ENCODE results near the gene RLN2.
"Not testable (repeated sequence)": the region's sequence is repeated elsewhere in the genome, so short reads cannot be mapped to it uniquely, and the experiment has no call there.

The RLN2 gene, protein sequence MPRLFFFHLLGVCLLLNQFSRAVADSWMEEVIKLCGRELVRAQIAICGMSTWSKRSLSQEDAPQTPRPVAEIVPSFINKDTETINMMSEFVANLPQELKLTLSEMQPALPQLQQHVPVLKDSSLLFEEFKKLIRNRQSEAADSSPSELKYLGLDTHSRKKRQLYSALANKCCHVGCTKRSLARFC

DNA sequence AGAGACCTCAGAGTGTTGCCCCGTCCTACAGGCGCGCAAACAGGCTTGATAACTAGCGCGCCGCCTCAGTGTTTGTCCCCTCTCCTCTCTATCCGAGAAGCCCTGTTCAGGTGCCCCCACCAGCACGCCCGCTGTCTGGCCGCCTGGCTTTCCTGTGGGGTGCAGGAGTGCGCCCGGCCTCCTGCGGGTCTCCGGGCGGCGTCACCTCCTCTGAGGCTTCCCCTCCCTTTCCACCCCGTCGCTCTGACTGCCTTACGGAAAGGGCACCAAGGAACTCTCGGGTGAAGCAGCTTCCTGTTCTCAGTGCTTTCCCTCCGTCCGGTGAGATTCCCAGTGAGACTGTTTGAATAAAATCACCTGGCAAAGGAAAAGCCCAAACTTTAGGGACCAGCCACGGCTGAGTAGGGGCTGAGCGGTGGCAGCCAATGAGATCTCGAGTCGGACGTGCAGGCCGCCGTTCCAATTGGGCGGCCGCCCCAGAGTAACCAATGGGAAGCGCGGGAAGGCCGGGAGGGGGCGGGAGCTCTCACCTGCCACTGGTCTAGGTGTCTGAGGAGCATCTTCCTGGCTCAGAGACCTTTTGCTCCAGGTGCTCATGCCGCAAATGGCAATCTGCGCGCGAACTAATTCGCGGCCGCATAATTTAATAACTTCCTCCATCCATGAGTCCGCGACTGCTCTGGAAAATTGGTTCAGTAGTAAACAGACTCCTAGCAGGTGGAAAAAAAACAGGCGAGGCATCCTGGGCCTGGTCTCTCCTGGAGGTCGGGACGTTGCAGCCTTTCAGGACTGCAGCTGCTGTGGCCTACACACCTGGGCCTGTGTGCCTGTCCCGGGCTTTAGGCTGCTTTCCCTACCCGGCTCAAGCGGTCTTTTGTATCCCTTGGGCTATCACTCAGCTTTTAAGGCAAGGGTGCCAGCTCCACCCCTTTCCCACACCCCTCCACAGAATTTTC lies at the start of gene RLN2:
RLN2 (minus strand) TSS at position 877 of the 956 bp plus-strand sequence; CDS start at position 741, 136 bp downstream.
- DNase-seq (ENCODE audit: low read depth), result not testable (repeated sequence)

DNA sequence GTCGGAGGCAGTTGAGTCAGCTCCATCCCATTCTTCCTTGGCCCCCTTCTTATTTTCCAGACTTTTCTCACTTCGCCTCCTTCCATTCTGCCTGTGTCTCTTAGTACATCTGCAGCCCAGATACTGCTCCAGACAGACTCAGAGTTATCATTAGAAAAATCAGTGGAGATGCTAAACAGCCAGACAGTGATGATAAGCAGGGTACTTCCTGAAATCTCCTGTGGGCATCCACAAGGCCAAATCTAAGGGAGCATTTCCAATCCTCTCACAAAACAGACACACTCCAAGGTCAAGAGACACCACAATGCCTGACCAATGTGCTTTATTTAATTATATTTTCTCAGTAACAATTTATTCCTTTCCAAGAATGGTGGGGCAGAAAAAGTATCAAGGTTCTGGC lies 49.7 kb upstream of the RLN2 start:
- no peak for DNase-seq (ENCODE audit: low read depth)
- TF ChIP-seq, protein P1, sequence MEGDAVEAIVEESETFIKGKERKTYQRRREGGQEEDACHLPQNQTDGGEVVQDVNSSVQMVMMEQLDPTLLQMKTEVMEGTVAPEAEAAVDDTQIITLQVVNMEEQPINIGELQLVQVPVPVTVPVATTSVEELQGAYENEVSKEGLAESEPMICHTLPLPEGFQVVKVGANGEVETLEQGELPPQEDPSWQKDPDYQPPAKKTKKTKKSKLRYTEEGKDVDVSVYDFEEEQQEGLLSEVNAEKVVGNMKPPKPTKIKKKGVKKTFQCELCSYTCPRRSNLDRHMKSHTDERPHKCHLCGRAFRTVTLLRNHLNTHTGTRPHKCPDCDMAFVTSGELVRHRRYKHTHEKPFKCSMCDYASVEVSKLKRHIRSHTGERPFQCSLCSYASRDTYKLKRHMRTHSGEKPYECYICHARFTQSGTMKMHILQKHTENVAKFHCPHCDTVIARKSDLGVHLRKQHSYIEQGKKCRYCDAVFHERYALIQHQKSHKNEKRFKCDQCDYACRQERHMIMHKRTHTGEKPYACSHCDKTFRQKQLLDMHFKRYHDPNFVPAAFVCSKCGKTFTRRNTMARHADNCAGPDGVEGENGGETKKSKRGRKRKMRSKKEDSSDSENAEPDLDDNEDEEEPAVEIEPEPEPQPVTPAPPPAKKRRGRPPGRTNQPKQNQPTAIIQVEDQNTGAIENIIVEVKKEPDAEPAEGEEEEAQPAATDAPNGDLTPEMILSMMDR (conservative IDR thresholded peaks at IDR 0.05; ENCODE audit: control insufficient read depth, insufficient read depth, low read depth, low read length), result no peak
- no peak overlapping the region for H3K4me3 ChIP-seq (ENCODE audit: control insufficient read depth, low read depth, low read length)

More for the DNA sequence above, at the start of gene RLN2:
- not testable (repeated sequence) for H3K4me3 ChIP-seq (ENCODE audit: control insufficient read depth, low read depth, low read length)

DNA sequence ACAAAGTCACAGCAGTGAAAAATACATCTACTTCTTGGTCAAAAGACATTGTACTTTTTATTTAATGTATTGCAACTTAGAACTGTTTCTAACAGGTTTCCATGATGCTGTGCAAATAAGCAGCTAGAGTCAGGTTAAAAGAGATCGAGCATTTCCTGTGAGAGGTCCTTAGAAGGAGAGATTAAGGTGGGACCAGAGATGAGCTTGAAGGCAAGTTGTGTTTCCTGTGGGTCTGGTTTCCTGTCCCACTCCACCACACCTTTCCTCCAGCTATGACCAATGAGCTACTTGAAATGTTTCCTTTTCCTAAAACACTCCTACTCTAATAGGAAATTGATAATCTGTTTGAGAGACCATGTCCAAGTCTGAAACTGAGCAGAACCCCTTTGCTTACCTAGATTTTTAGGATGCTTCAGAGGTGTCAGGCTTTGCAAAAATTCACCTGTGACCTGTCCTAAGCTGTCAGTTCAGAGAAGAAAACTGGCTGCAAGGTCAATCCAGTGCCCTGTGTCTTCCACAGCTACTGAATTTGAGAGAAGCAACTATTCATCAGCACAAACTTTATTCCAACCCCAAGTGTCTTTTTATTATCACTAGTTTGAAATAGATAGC lies 48.2 kb upstream of the RLN2 start:
- TF ChIP-seq, protein P1 (conservative IDR thresholded peaks at IDR 0.05; ENCODE audit: control insufficient read depth, insufficient read depth, low read depth, low read length), result no peak
- no peak overlapping the region for H3K4me3 ChIP-seq (ENCODE audit: control insufficient read depth, low read depth, low read length)
- DNase-seq (ENCODE audit: low read depth), result no peak

DNA sequence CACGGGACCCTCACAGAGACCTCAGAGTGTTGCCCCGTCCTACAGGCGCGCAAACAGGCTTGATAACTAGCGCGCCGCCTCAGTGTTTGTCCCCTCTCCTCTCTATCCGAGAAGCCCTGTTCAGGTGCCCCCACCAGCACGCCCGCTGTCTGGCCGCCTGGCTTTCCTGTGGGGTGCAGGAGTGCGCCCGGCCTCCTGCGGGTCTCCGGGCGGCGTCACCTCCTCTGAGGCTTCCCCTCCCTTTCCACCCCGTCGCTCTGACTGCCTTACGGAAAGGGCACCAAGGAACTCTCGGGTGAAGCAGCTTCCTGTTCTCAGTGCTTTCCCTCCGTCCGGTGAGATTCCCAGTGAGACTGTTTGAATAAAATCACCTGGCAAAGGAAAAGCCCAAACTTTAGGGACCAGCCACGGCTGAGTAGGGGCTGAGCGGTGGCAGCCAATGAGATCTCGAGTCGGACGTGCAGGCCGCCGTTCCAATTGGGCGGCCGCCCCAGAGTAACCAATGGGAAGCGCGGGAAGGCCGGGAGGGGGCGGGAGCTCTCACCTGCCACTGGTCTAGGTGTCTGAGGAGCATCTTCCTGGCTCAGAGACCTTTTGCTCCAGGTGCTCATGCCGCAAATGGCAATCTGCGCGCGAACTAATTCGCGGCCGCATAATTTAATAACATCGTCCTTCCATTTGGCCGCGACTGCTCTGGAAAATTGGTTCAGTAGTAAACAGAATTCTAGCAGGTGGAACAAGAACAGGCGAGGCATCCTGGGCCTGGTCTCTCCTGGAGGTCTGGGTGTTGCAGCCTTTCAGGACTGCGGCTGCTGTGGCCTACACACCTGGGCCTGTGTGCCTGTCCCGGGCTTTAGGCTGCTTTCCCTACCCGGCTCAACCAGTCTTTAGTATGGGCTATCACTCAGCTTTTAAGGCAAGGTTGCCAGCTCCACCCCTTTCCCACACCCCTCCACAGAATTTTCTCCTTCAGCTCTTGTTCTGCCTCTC lies 34.8 kb upstream of the RLN2 start, which contains the start of gene RLN1:
RLN1 (minus strand) TSS at position 885 of the 990 bp plus-strand sequence; CDS start at position 755, 130 bp downstream.
- not testable (repeated sequence) for H3K4me3 ChIP-seq (ENCODE audit: control insufficient read depth, low read depth, low read length); DNase-seq (ENCODE audit: low read depth)

DNA sequence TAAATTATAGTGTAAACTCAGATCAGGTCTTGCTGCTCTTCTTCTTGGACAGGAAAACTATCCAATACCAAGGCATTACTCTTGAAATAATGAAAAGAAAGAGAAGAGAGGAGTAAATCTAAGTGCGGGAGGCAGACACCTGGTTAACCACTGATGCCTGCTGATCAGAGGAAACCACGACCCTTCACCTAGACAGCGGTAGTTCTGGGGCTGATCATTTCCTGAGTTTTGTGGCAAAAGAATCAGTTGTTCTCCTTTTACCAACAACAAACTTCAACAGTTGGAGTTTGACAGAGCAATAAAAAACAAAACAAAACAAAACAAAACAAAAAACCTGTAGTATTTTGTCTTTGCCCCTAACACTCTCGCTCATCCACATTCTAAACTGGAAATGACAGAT lies 32.2 kb upstream of the RLN2 start:
- DNase-seq (ENCODE audit: low read depth), result no peak
- TF ChIP-seq, protein P1 (conservative IDR thresholded peaks at IDR 0.05; ENCODE audit: control insufficient read depth, insufficient read depth, low read depth, low read length), result no peak
- H3K4me3 ChIP-seq (ENCODE audit: control insufficient read depth, low read depth, low read length), result no peak overlapping the region

DNA sequence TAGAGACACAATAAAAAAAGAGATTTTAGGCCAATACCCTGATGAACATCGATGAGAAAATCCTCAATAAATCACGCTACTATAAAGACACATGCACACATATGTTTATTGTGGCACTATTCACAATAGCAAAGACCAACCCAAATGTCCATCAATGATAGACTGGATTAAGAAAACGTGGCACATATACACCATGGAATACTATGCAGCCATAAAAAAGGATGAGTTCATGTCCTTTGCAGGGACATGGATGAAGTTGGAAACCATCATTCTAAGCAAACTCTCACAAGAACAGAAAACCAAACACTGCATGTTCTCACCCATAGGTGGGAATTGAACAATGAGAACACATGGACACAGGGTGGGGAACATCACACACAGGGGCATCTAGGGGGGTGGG lies 26.8 kb upstream of the RLN2 start:
- DNase-seq (ENCODE audit: low read depth); H3K4me3 ChIP-seq (ENCODE audit: control insufficient read depth, low read depth, low read length): not testable (repeated sequence)

DNA sequence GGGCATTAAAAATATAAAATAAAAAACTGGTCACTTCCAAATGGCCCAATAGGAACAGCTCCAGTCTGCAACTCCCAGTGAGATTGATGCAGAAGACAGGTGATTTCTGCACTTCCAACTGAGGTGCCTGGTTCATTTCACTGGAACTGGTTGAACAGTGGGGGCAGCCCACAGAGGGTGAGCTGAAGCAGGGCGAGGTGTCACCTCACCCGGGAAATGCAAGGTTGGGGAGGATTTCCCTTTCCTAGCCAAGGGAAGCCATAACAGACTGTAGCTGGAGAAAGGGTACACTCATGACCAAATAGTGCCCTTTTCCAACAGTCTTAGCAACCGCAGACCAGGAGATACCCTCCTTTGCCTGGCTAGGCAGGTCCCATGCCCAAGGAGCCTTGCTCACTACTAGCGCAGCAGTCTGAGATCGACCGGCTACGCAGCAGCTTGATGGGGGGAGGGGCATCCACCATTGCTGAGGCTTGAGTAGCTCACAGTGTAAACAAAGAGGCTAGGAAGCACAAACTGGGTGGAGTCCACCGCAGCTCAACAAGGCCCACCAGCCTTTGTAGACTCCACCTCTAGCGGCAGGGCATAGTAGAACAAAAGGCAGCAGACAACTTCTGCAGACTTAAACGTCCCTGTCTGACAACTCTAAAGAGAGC lies 22.5 kb upstream of the RLN2 start:
- no peak overlapping the region for H3K4me3 ChIP-seq (ENCODE audit: control insufficient read depth, low read depth, low read length)
- no peak for DNase-seq (ENCODE audit: low read depth)
- TF ChIP-seq, protein P1 (conservative IDR thresholded peaks at IDR 0.05; ENCODE audit: control insufficient read depth, insufficient read depth, low read depth, low read length), result no peak
